ENCODE data around the gene CRB3.

The CRB3 gene

GRCh38 chr19:6433165-6433564, 30.9 kb upstream of the CRB3 start:
- no peak for DNase-seq (ENCODE audit: low read depth, low spot score)

GRCh38 chr19:6433663-6434062, 30.4 kb upstream of the CRB3 start, which contains the start of gene SLC25A41:
Gene SLC25A41, minus strand, starts transcription at chr19:6433763. Its CDS starts 70 bp downstream, at chr19:6433693.
- DNase-seq (ENCODE audit: low read depth, low spot score), result no peak

GRCh38 chr19:6439743-6440142, 24.3 kb upstream of the CRB3 start:
- no peak for DNase-seq (ENCODE audit: low read depth, low spot score)

- no peak for DNase-seq (ENCODE audit: low read depth, low spot score)
Observed at GRCh38 chr19:6440905-6441304, 23.2 kb upstream of the CRB3 start.

GRCh38 chr19:6442087-6442688, 21.9 kb upstream of the CRB3 start:
- no peak for DNase-seq (ENCODE audit: low read depth, low spot score)

- DNase-seq (ENCODE audit: low read depth, low spot score), result no peak
Observed at GRCh38 chr19:6443986-6444385, 20.1 kb upstream of the CRB3 start.

- no peak for DNase-seq (ENCODE audit: low read depth, low spot score)
Observed at GRCh38 chr19:6446452-6446851, 17.6 kb upstream of the CRB3 start.

GRCh38 chr19:6448045-6448444, 16.0 kb upstream of the CRB3 start:
- no peak for DNase-seq (ENCODE audit: low read depth, low spot score)

- DNase-seq (ENCODE audit: low read depth, low spot score), result no peak
Observed at GRCh38 chr19:6450166-6450565, 13.9 kb upstream of the CRB3 start.

- no peak for DNase-seq (ENCODE audit: low read depth, low spot score)
Observed at GRCh38 chr19:6451583-6452222, 12.4 kb upstream of the CRB3 start.

- DNase-seq (ENCODE audit: low read depth, low spot score), result no peak
Observed at GRCh38 chr19:6452223-6452614, 11.9 kb upstream of the CRB3 start.

GRCh38 chr19:6452899-6453298, 11.2 kb upstream of the CRB3 start:
- DNase-seq (ENCODE audit: low read depth, low spot score), result no peak

GRCh38 chr19:6453951-6454565, 10.0 kb upstream of the CRB3 start:
- no peak for DNase-seq (ENCODE audit: low read depth, low spot score)

- DNase-seq (ENCODE audit: low read depth, low spot score), result no peak
Observed at GRCh38 chr19:6455924-6456323, 8.1 kb upstream of the CRB3 start.

- no peak for DNase-seq (ENCODE audit: low read depth, low spot score)
Observed at GRCh38 chr19:6457958-6458694, 5.9 kb upstream of the CRB3 start.

GRCh38 chr19:6458695-6459261, 5.3 kb upstream of the CRB3 start:
- no peak for DNase-seq (ENCODE audit: low read depth, low spot score)

- DNase-seq (ENCODE audit: low read depth, low spot score), result peak; percentile 56
Observed at GRCh38 chr19:6459262-6460098, 4.6 kb upstream of the CRB3 start, which contains the start of gene SLC25A23. Gene SLC25A23, minus strand, starts transcription at chr19:6459792. Its CDS starts 164 bp downstream, at chr19:6459628.

- peak; percentile 93 for DNase-seq (ENCODE audit: low read depth, low spot score)
Observed at GRCh38 chr19:6460099-6460884, 3.8 kb upstream of the CRB3 start.

GRCh38 chr19:6465006-6465405, 935 bp downstream of the CRB3 start:
- DNase-seq (ENCODE audit: low read depth, low spot score), result no peak

GRCh38 chr19:6465663-6466062, 1.6 kb downstream of the CRB3 start:
- DNase-seq (ENCODE audit: low read depth, low spot score), result no peak

Measured in brain pericyte (primary cell).